GM19099 (cell line): ENCODE results near the gene VWA7.

Source experiments
- POLR2A ChIP-seq: IDR thresholded peaks from 3 replicates; pipeline ENCODE4 v1.6.1; 2011; ENCODE audit warnings: low read depth; ENCODE audit not compliant: insufficient read length; ENCODE audit errors: extremely low read depth

The VWA7 gene

GRCh38 chr6:31729515-31729978 is 47.6 kb downstream of the VWA7 start:
- TF ChIP-seq POLR2A = peak; percentile 49

GRCh38 chr6:31728767-31729514 is 48.2 kb downstream of the VWA7 start, which contains the start of gene DDAH2:
TSS of gene DDAH2 (minus strand) at chr6:31729299. CDS start at chr6:31729161, 138 bp downstream.
- TF ChIP-seq POLR2A = no peak

DNA sequence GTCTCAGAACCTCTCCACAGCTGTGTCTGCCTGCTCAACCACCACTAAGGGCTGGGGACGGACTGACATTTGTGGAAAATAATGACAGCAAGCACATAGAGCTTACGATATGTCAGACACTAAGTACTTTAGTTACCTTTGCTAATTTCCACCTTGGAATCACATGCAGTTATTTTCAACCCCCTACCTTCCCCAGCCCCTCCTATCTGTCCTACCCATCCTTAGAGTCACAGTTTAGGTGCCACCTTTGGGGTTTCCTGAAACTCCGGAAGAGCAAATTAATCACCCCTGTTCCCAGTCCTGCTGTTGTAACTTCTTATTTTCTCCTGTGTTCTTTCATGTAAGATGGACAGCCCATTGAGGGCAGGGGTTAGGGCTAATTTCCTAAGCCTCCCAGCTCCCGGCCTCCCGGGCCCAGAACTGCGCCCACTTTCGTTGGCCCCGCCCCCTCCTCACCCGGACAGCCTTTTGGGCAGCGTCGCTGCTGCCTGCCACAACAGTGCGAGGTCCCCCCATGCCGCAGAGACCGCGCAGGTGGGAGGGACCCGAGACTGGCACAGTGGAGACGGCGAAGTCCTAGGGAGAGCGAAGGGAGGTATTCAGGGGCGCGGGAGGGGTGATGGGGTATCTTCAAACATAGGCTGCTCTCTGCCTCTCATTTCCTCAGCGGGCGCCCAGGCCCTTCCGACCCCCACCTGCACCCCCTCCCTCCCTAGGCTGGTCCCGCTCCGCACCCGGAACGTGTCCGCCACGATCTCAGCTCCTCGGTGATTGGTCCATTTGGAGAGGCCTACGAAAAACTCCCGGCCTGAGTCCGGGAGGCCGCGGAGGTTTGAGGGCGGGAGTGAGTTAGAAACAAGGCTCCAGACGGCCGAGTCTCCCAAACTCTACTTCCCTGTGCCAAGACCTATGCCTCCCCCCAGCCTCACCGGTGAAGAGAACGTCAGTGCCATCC is 49.1 kb downstream of the VWA7 start:
- no peak for TF ChIP-seq POLR2A

DNA sequence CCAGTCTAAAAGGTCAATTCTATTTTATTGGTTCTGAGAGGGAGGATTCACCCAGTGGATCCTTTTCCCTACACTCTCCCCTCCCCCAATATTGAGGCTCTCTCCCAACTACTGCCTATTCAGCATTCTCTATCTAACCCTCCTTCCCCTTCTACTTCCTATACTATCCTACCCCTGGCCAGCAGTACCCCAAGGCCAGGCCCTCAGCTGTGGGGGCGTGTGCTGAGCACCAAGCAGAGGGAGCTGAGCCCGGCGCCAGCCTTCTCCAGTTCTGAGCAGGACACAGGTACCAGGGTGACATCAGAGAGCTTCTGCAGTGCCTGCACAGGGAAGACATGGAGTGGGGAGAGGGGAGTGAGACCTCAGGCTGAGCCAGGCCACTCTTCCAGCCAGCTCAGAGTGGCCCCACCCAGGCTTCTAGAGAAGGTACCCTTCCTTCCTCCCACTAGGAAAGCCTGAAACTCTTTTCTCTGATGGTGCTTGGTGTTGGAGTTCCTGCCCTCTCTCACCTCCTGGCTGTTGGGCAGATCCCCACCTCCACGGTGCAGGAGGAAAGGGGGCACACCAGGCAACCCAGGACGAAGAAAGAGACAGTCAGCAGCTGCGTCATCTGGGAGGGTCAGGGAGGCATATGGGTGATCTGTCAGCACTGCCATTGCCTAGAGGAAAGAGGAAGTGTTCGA is 50.0 kb downstream of the VWA7 start:
- peak; percentile 34 for TF ChIP-seq POLR2A

GRCh38 chr6:31725502-31726350 is 51.4 kb downstream of the VWA7 start:
- no peak for TF ChIP-seq POLR2A

- no peak for TF ChIP-seq POLR2A
Measured at GRCh38 chr6:31723980-31724691, 53.0 kb downstream of the VWA7 start.

- no peak for TF ChIP-seq POLR2A
Measured at GRCh38 chr6:31723245-31723979, 53.7 kb downstream of the VWA7 start, which contains the start of gene MPIG6B. TSS of gene MPIG6B (plus strand) at chr6:31723373. CDS start at chr6:31723384, 11 bp downstream.

DNA sequence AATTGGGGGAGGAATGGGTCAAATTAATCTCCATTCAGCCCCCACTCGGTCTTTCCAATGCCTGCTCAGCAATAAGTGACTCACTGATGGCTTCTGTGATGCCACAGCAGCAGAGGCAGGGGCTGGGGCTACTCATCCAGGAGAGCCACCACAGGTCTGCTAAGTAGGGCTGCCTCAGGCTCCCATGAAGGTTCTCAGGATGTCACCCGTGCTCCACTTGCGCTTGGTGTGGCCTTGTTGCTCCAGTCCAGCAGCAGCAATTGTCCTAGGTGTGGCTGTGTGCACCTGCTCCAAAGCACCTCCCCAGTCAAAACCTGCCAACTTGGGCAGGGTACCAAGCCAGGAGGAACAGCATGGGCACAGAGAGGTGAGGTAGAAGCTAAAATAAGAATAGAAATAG is 55.0 kb downstream of the VWA7 start:
- no peak for TF ChIP-seq POLR2A

GRCh38 chr6:31721351-31722020 is 55.6 kb downstream of the VWA7 start, which contains the start of gene LY6G6C:
TSS of gene LY6G6C (minus strand) at chr6:31721746. CDS start at chr6:31721679, 67 bp downstream.
- TF ChIP-seq POLR2A = no peak

GRCh38 chr6:31720196-31720770 is 56.8 kb downstream of the VWA7 start:
- TF ChIP-seq POLR2A = no peak

DNA sequence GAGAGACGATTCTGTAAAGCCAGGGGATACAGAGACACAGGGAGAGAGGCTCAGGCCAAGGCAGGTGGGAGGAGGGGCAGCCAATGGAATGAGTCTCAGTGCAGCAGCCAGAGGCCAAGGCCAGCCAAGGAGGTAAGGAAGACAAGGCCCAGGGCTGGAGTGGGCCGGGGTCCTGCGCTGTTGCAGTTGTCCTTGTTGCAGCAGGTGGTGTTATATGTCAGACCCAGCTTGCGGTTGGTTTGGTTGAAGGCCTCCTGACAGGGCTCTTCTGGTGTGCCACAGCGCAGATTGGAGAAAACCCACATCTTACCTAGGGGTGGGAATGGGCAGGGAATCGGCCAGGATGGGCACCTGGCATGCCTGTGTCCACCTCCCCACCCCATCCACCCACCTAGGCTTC is 58.1 kb downstream of the VWA7 start:
- TF ChIP-seq POLR2A = no peak

GRCh38 chr6:31718265-31718664 is 58.9 kb downstream of the VWA7 start:
- no peak for TF ChIP-seq POLR2A
